K562 (cell line): ENCODE results near the gene DDIT3. TPM values are rescaled to one million over a fixed set of nuclear protein-coding genes. Genes with fewer than 3 reads are reported as not detected.

Source experiments
- FOSL1 ChIP-seq: fragments of 200-800 bp; sonication (Bioruptor generic); conservative IDR thresholded peaks from 2 replicates; pipeline ENCODE4 v1.6.1; 2016; ENCODE audit warnings: missing genetic modification characterization, missing compliant biosample characterization
- HCFC1 ChIP-seq: IDR thresholded peaks from 2 replicates; pipeline ENCODE4 v1.6.1; 2012; ENCODE audit warnings: low read depth, low read length, improper control_type of control experiment
- HDAC3 ChIP-seq: fragments of 450-650 bp; IDR thresholded peaks from 2 replicates; pipeline ENCODE4 v1.6.1; 2018; ENCODE audit warnings: borderline replicate concordance, mild to moderate bottlenecking, moderate library complexity; ENCODE audit not compliant: partially characterized antibody
- IRF2 ChIP-seq: sonication (generic); formaldehyde crosslinking; IDR thresholded peaks from 2 replicates; pipeline ENCODE4 v1.8.1; 2022; ENCODE audit warnings: mild to moderate bottlenecking, missing genetic modification reagents
- NFRKB ChIP-seq: fragments of 450-650 bp; IDR thresholded peaks from 2 replicates; pipeline ENCODE4 v1.6.1; 2016; ENCODE audit warnings: low read depth
- NR1H2 ChIP-seq: sonication (generic); formaldehyde crosslinking; IDR thresholded peaks from 2 replicates; pipeline ENCODE4 v1.4.0; 2020; ENCODE audit warnings: mild to moderate bottlenecking, missing genetic modification reagents
- PHB ChIP-seq: fragments of 250-450 bp; sonication (Bioruptor Pico); IDR thresholded peaks from 2 replicates; pipeline ENCODE4 v1.5.0; 2021
- PHF8 ChIP-seq: fragments of 200-600 bp; sonication (generic); IDR thresholded peaks from 2 replicates; pipeline ENCODE4 v1.6.1; 2012; ENCODE audit warnings: mixed run types, mild to moderate bottlenecking, inconsistent platforms, low read length, moderate library complexity, borderline replicate concordance
- PTRF ChIP-seq: fragments of 450-650 bp; IDR thresholded peaks from 2 replicates; pipeline ENCODE4 v1.6.1; 2016; ENCODE audit warnings: mild to moderate bottlenecking, missing genetic modification characterization, missing compliant biosample characterization
- RBM34 ChIP-seq: fragments of 200-400 bp; formaldehyde crosslinking; IDR thresholded peaks from 2 replicates; pipeline ENCODE4 v1.6.1; 2018; ENCODE audit warnings: low read length, borderline replicate concordance; ENCODE audit not compliant: insufficient read depth
- SRF ChIP-seq, 2 experiments: fragments of 250-450, 450-650 bp in 1 of 2; sonication (Bioruptor Pico) in 1 of 2; sonication (generic) in 1 of 2; formaldehyde crosslinking; IDR thresholded peaks; 2 replicates each; pipeline versions ENCODE4 v1.5.0 to v1.5.1; 2020 to 2022; ENCODE audit warnings: mild to moderate bottlenecking in 1 of 2, missing genetic modification reagents in 1 of 2
- WHSC1 ChIP-seq: IDR thresholded peaks from one replicate; pipeline ENCODE4 v1.6.1; 2012; ENCODE audit warnings: low read length, control low read depth, inconsistent platforms
- ZNF121 ChIP-seq: sonication (generic); formaldehyde crosslinking; conservative IDR thresholded peaks from 2 replicates; pipeline ENCODE4 v1.8.0; 2022; ENCODE audit warnings: missing genetic modification reagents
- ZNF224 ChIP-seq: sonication (generic); formaldehyde crosslinking; IDR thresholded peaks from 2 replicates; pipeline ENCODE4 v1.8.0; 2022; ENCODE audit warnings: mild to moderate bottlenecking, missing genetic modification reagents
- ZNF232 ChIP-seq: sonication (generic); formaldehyde crosslinking; IDR thresholded peaks from 2 replicates; pipeline ENCODE4 v1.8.0; 2022; ENCODE audit warnings: mild to moderate bottlenecking, missing genetic modification reagents
- ZNF384 ChIP-seq: IDR thresholded peaks from 2 replicates; pipeline ENCODE4 v1.6.1; 2012; ENCODE audit warnings: low read depth, low read length, improper control_type of control experiment
- polyA plus RNA-seq, 8 experiments: library from polyadenylated mRNA; depleted of rRNA in 4 of 8; stranded (reverse) in 5 of 8; unstranded in 3 of 8; fragments of >200 nt; fragmentation: Nextera tagmentation in 2 of 8; fragmentation: Illumina TruSeq in 1 of 8; extraction: Ambion mirVana in 2 of 8; extraction: Trizol in 1 of 8; gene quantifications; 2 replicates each; pipeline versions ENCODE4 v1.2.1 to v1.2.3, GENCODE V29; 2011 to 2014; ENCODE audit warnings: inconsistent platforms in 1 of 8, missing spikeins in 1 of 8
- total RNA-seq, 7 experiments: library from RNA; depleted of rRNA in 6 of 7; stranded (reverse); fragments of >200 nt in 6 of 7; fragmentation: Illumina TruSeq in 2 of 7; extraction: Trizol in 2 of 7; gene quantifications; 2 replicates each; pipeline versions ENCODE4 v1.2.1 to v1.2.3, GENCODE V29; 2011 to 2021; ENCODE audit warnings: low replicate concordance in 1 of 7
- TF ChIP-seq, protein P1 (sequence below), 2 experiments: fragments of 450-650 bp in 1 of 2; sonication (generic) in 1 of 2; formaldehyde crosslinking in 1 of 2; IDR thresholded peaks in 1 of 2; conservative IDR thresholded peaks in 1 of 2; 2 replicates each; pipeline versions ENCODE4 v1.6.1 to v1.8.1; 2016 to 2023; ENCODE audit warnings: mild to moderate bottlenecking in 2 of 2, moderate library complexity in 2 of 2, inconsistent platforms in 1 of 2, missing genetic modification reagents in 1 of 2
- TF ChIP-seq, protein P2 (sequence below), 3 experiments: IDR thresholded peaks in 2 of 3; conservative IDR thresholded peaks in 1 of 3; 2 replicates each; pipeline ENCODE4 v1.5.1; 2011 to 2012; ENCODE audit warnings: low read length in 3 of 3, mild to moderate bottlenecking in 3 of 3, control low read depth in 2 of 3, improper control_type of control experiment in 1 of 3, inconsistent platforms in 1 of 3, low read depth in 1 of 3, mixed read lengths in 1 of 3, moderate library complexity in 1 of 3; ENCODE audit not compliant: insufficient read depth in 2 of 3
- TF ChIP-seq, protein P3 (sequence below): sonication (generic); formaldehyde crosslinking; IDR thresholded peaks from 2 replicates; pipeline ENCODE4 v1.4.0; 2020; ENCODE audit warnings: mild to moderate bottlenecking, missing genetic modification reagents
- TF ChIP-seq, protein P4 (sequence below): fragments of 250-450 bp; sonication (Bioruptor Pico); IDR thresholded peaks from 2 replicates; pipeline ENCODE4 v1.4.0; 2020

DDIT3 gene
- total and polyA plus RNA-seq, 9 of the 15 experiments (the other 6 are each of a cell fraction or from before 2014, with no cell fraction given) = 59.1 to 272 (median 89.9) TPM

DNA sequence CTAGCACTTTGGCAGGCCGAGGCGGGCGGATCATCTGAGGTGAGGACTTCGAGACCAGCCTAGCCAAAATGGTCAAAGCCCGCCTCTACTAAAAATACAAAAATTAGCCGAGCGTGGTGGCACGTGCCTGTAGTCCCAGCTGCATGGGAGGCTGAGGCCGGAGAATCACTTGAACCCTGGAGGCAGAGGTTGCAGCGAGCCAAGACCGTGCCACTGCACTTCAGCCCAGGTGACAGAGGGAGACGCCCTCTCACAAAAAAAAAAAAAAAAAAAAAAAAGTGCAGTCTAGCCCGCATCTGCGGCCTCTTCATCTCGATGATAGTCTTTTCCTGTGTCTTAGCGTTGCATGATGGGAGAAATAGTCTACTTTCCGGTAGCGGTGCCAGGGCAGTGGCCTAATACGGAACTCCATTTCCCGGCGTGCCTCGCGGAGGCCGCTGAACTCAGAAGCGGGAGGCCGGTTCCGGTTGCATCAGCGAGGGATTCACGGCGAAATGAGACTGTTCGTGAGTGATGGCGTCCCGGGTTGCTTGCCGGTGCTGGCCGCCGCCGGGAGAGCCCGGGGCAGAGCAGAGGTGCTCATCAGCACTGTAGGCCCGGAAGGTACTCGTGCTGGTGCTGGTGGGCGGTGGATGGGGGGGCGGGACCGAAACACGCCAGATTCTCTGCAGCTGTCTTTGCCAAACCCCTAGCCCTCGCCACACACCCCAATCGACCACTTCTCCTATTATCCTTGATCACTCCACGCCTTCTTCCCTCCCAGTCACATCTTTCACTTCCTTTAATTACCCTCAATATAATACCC is 32.5 kb downstream of the DDIT3 start, which contains the start of gene MARS1 (continued):
- TF ChIP-seq, protein P1, sequence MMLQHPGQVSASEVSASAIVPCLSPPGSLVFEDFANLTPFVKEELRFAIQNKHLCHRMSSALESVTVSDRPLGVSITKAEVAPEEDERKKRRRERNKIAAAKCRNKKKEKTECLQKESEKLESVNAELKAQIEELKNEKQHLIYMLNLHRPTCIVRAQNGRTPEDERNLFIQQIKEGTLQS (IDR thresholded peaks at IDR 0.05) = peak; percentile 98
- TF ChIP-seq, protein P1 (CRISPR knock-in tag; conservative IDR thresholded peaks at IDR 0.05) = peak; percentile 97
- TF ChIP-seq HCFC1 (peak; percentile 97), SRF (CRISPR knock-in tag; IDR thresholded peaks at IDR 0.05) (peak in 1 of 2 experiments; percentile 72; a peak in 1 of 4 replicates), NFRKB (peak; percentile 86), WHSC1 (no peak), ZNF121 (no peak), IRF2 (CRISPR knock-in tag) (no peak), PTRF (tag) (no peak), RBM34 (no peak), PHB (CRISPR knock-in tag) (0 out of 2 replicates have a peak, but pooled peaks have one; percentile 46), PHF8 (peak; percentile 93; the same call in 1 of the 2 replicates), NR1H2 (CRISPR knock-in tag) (no peak), FOSL1 (tag) (peak; percentile 56; the same call in 1 of the 2 replicates), HDAC3 (no peak), ZNF224 (CRISPR knock-in tag) (peak; percentile 73; the same call in 1 of the 2 replicates), ZNF232 (no peak), ZNF384 (peak; percentile 100)
- TF ChIP-seq, protein P2, sequence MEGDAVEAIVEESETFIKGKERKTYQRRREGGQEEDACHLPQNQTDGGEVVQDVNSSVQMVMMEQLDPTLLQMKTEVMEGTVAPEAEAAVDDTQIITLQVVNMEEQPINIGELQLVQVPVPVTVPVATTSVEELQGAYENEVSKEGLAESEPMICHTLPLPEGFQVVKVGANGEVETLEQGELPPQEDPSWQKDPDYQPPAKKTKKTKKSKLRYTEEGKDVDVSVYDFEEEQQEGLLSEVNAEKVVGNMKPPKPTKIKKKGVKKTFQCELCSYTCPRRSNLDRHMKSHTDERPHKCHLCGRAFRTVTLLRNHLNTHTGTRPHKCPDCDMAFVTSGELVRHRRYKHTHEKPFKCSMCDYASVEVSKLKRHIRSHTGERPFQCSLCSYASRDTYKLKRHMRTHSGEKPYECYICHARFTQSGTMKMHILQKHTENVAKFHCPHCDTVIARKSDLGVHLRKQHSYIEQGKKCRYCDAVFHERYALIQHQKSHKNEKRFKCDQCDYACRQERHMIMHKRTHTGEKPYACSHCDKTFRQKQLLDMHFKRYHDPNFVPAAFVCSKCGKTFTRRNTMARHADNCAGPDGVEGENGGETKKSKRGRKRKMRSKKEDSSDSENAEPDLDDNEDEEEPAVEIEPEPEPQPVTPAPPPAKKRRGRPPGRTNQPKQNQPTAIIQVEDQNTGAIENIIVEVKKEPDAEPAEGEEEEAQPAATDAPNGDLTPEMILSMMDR (IDR thresholded peaks at IDR 0.05 in 2 of 3, conservative IDR thresholded peaks at IDR 0.05 in 1 of 3; ENCODE audit: insufficient read depth in 2 of 3, low read depth in 1 of 3, low read length in 3 of 3) = peak; percentile 58 to 70 (median 61)
- TF ChIP-seq, protein P3, sequence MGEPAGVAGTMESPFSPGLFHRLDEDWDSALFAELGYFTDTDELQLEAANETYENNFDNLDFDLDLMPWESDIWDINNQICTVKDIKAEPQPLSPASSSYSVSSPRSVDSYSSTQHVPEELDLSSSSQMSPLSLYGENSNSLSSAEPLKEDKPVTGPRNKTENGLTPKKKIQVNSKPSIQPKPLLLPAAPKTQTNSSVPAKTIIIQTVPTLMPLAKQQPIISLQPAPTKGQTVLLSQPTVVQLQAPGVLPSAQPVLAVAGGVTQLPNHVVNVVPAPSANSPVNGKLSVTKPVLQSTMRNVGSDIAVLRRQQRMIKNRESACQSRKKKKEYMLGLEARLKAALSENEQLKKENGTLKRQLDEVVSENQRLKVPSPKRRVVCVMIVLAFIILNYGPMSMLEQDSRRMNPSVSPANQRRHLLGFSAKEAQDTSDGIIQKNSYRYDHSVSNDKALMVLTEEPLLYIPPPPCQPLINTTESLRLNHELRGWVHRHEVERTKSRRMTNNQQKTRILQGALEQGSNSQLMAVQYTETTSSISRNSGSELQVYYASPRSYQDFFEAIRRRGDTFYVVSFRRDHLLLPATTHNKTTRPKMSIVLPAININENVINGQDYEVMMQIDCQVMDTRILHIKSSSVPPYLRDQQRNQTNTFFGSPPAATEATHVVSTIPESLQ (CRISPR knock-in tag) = no peak
- TF ChIP-seq, protein P4, sequence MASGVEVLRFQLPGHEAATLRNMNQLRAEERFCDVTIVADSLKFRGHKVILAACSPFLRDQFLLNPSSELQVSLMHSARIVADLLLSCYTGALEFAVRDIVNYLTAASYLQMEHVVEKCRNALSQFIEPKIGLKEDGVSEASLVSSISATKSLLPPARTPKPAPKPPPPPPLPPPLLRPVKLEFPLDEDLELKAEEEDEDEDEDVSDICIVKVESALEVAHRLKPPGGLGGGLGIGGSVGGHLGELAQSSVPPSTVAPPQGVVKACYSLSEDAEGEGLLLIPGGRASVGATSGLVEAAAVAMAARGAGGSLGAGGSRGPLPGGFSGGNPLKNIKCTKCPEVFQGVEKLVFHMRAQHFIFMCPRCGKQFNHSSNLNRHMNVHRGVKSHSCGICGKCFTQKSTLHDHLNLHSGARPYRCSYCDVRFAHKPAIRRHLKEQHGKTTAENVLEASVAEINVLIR (CRISPR knock-in tag) = no peak
